ENCODE results near the gene TEC. TPM values are rescaled to one million over a fixed set of nuclear protein-coding genes. Genes with fewer than 3 reads are reported as not detected.

Gene TEC
- polyA plus RNA-seq, 1 donor = 0.37 TPM

Other genes starting within 250 kb of the TEC start
- gene TXK, start 135.6 kb downstream of the TEC start, polyA plus RNA-seq (ENCODE audit: insufficient read length) = 0.48 TPM
- 57.4 TPM for gene SLAIN2, start 71.7 kb upstream of the TEC start, polyA plus RNA-seq (ENCODE audit: insufficient read length)
- 0.68 TPM for gene SLC10A4, start 213.5 kb upstream of the TEC start, polyA plus RNA-seq (ENCODE audit: insufficient read length)
- gene ZAR1, start 220.4 kb upstream of the TEC start, polyA plus RNA-seq (ENCODE audit: insufficient read length) = not detected

All from forelimb muscle (tissue), 1 donor.